Transverse colon (tissue), 4 donors: ENCODE data around the gene RPS6KA3.

ENCODE experiments used
- CTCF ChIP-seq, 5 experiments: fragments of 200-600 bp in 3 of 5; fragments of 450-650 bp in 2 of 5; sonication (generic) in 3 of 5; IDR thresholded peaks; 1 replicate in 2 of 5; 2 replicates in 3 of 5; pipeline ENCODE4 v1.5.1; 2016 to 2017; ENCODE audit warnings: antibody characterized with exemption in 5 of 5, inconsistent platforms in 3 of 5, mild to moderate bottlenecking in 2 of 5, moderate library complexity in 1 of 5
- EP300 ChIP-seq: sonication (generic); formaldehyde crosslinking; IDR thresholded peaks from one replicate; pipeline ENCODE4 v1.6.1; 2017; ENCODE audit warnings: antibody characterized with exemption, low read depth
- POLR2A ChIP-seq: fragments of 450-650 bp; IDR thresholded peaks from one replicate; pipeline ENCODE4 v1.6.1; 2016; ENCODE audit warnings: antibody characterized with exemption, mild to moderate bottlenecking, moderate library complexity
- POLR2AphosphoS5 ChIP-seq, 3 donors: sonication (generic); formaldehyde crosslinking; IDR thresholded peaks; one replicate each; pipeline ENCODE4 v1.6.1; 2016; ENCODE audit warnings: antibody characterized with exemption in 3 of 3

- TF ChIP-seq CTCF (IDR thresholded peaks at IDR 0.05) (no peak), POLR2A (no peak), POLR2AphosphoS5 (IDR thresholded peaks at IDR 0.05) (no peak), EP300 (no peak)
Measured at GRCh38 chrX:20248592-20249192, 18.0 kb downstream of the RPS6KA3 start.
